ENCODE results near the gene HNRNPUL2.
"Not testable (repeated sequence)": the region's sequence is repeated elsewhere in the genome, so short reads cannot be mapped to it uniquely, and the experiment has no call there.

Gene HNRNPUL2

GRCh38 chr11:62678433-62678769 lies 48.9 kb downstream of the HNRNPUL2 start:
- Histone ChIP-seq H3K27me3 (ENCODE audit: control insufficient read depth in 1 of 2, insufficient read depth in 2 of 2, low read length in 2 of 2) (no peaks in the 10 kb centered on the region), H3K4me1 (ENCODE audit: control insufficient read depth, insufficient read depth, low read length) (peaks cover 8% of the 10 kb centered on the region), H3K36me3 (ENCODE audit: control insufficient read depth in 2 of 2, insufficient read depth in 2 of 2, low read length in 2 of 2) (peaks cover 3 to 17% of the 10 kb centered on the region in 2 donors)

GRCh38 chr11:62677714-62678113 lies 49.5 kb downstream of the HNRNPUL2 start:
- Histone ChIP-seq H3K27me3 (ENCODE audit: control insufficient read depth in 1 of 2, insufficient read depth in 2 of 2, low read length in 2 of 2) (no peaks in the 10 kb centered on the region), H3K27ac (ENCODE audit: low read length) (peak overlapping the region; percentile 82), H3K4me3 (ENCODE audit: low read length in 2 of 2) (peak overlapping the region; percentile 72 to 95), H3K9ac (ENCODE audit: low read length in 2 of 2) (peak overlapping the region; percentile 62 to 96), H3K9me3 (ENCODE audit: control insufficient read depth in 2 of 2, low read length in 2 of 2) (no peaks in the 10 kb centered on the region), H3K36me3 (ENCODE audit: control insufficient read depth in 2 of 2, insufficient read depth in 2 of 2, low read length in 2 of 2) (peaks cover 3 to 22% of the 10 kb centered on the region in 2 donors), H3K4me1 (ENCODE audit: control insufficient read depth, insufficient read depth, low read length) (peaks cover 13% of the 10 kb centered on the region)

More at GRCh38 chr11:62678433-62678769, 48.9 kb downstream of the HNRNPUL2 start:
- H3K9me3 ChIP-seq (ENCODE audit: control insufficient read depth in 2 of 2, low read length in 2 of 2), result no peaks in the 10 kb centered on the region
- peak overlapping the region; percentile 72 to 95 for H3K4me3 ChIP-seq (ENCODE audit: low read length in 2 of 2)
- peak overlapping the region; percentile 82 for H3K27ac ChIP-seq (ENCODE audit: low read length)
- peak overlapping the region; percentile 96 for H3K9ac ChIP-seq (ENCODE audit: low read length in 2 of 2)

- Histone ChIP-seq H3K9ac (ENCODE audit: low read length in 2 of 2) (no peak overlapping the region), H3K27ac (ENCODE audit: low read length) (no peak overlapping the region), H3K27me3 (ENCODE audit: control insufficient read depth in 1 of 2, insufficient read depth in 2 of 2, low read length in 2 of 2) (no peaks in the 10 kb centered on the region), H3K36me3 (ENCODE audit: control insufficient read depth in 2 of 2, insufficient read depth in 2 of 2, low read length in 2 of 2) (peaks cover 3 to 22% of the 10 kb centered on the region in 2 donors), H3K4me3 (ENCODE audit: low read length in 2 of 2) (no peak overlapping the region), H3K4me1 (ENCODE audit: control insufficient read depth, insufficient read depth, low read length) (peaks cover 18% of the 10 kb centered on the region), H3K9me3 (ENCODE audit: control insufficient read depth in 2 of 2, low read length in 2 of 2) (no peaks in the 10 kb centered on the region)
Observed at GRCh38 chr11:62677156-62677555, 50.1 kb downstream of the HNRNPUL2 start.

- Histone ChIP-seq H3K9ac (ENCODE audit: low read length in 2 of 2) (no peak overlapping the region), H3K4me3 (ENCODE audit: low read length in 2 of 2) (no peak overlapping the region), H3K4me1 (ENCODE audit: control insufficient read depth, insufficient read depth, low read length) (peaks cover 22% of the 10 kb centered on the region), H3K36me3 (ENCODE audit: control insufficient read depth in 2 of 2, insufficient read depth in 2 of 2, low read length in 2 of 2) (peaks cover 3 to 22% of the 10 kb centered on the region in 2 donors), H3K27me3 (ENCODE audit: control insufficient read depth in 1 of 2, insufficient read depth in 2 of 2, low read length in 2 of 2) (no peaks in the 10 kb centered on the region), H3K27ac (ENCODE audit: low read length) (no peak overlapping the region), H3K9me3 (ENCODE audit: control insufficient read depth in 2 of 2, low read length in 2 of 2) (no peaks in the 10 kb centered on the region)
Observed at GRCh38 chr11:62676698-62677097, 50.6 kb downstream of the HNRNPUL2 start.

- Histone ChIP-seq H3K4me1 (ENCODE audit: control insufficient read depth, insufficient read depth, low read length) (peaks cover 30% of the 10 kb centered on the region), H3K36me3 (ENCODE audit: control insufficient read depth in 2 of 2, insufficient read depth in 2 of 2, low read length in 2 of 2) (peaks cover 3 to 22% of the 10 kb centered on the region in 2 donors)
- not testable (repeated sequence) for H3K27ac ChIP-seq (ENCODE audit: low read length); H3K27me3 ChIP-seq (ENCODE audit: control insufficient read depth in 1 of 2, insufficient read depth in 2 of 2, low read length in 2 of 2); H3K4me3 ChIP-seq (ENCODE audit: low read length in 2 of 2); H3K9me3 ChIP-seq (ENCODE audit: control insufficient read depth in 2 of 2, low read length in 2 of 2); H3K9ac ChIP-seq (ENCODE audit: low read length in 2 of 2)
Observed at GRCh38 chr11:62675415-62675814, 51.8 kb downstream of the HNRNPUL2 start.

- peaks cover 3 to 22% of the 10 kb centered on the region in 2 donors for H3K36me3 ChIP-seq (ENCODE audit: control insufficient read depth in 2 of 2, insufficient read depth in 2 of 2, low read length in 2 of 2)
- no peak overlapping the region for H3K27ac ChIP-seq (ENCODE audit: low read length)
- H3K4me3 ChIP-seq (ENCODE audit: low read length in 2 of 2), result no peak overlapping the region
- H3K27me3 ChIP-seq (ENCODE audit: control insufficient read depth in 1 of 2, insufficient read depth in 2 of 2, low read length in 2 of 2), result no peaks in the 10 kb centered on the region
- no peaks in the 10 kb centered on the region for H3K9me3 ChIP-seq (ENCODE audit: control insufficient read depth in 2 of 2, low read length in 2 of 2)
- peaks cover 28% of the 10 kb centered on the region for H3K4me1 ChIP-seq (ENCODE audit: control insufficient read depth, insufficient read depth, low read length)
- no peak overlapping the region for H3K9ac ChIP-seq (ENCODE audit: low read length in 2 of 2)
Observed at GRCh38 chr11:62673196-62673525, 54.1 kb downstream of the HNRNPUL2 start.

GRCh38 chr11:62671608-62672389 lies 55.5 kb downstream of the HNRNPUL2 start, which contains the start of the genes LBHD1 and UQCC3:
LBHD1 (minus strand) TSS chr11:62672267; CDS start chr11:62670031, 2,236 bp downstream.
UQCC3 (plus strand) TSS chr11:62671673; CDS start chr11:62671746, 73 bp downstream.
- Histone ChIP-seq H3K4me1 (ENCODE audit: control insufficient read depth, insufficient read depth, low read length) (peaks cover 35% of the 10 kb centered on the region), H3K9ac (ENCODE audit: low read length in 2 of 2) (peak within 1 kb of the TSS; percentile 92 to 95), H3K36me3 (ENCODE audit: control insufficient read depth in 2 of 2, insufficient read depth in 2 of 2, low read length in 2 of 2) (peaks cover 3 to 16% of the 10 kb centered on the region in 2 donors), H3K9me3 (ENCODE audit: control insufficient read depth in 2 of 2, low read length in 2 of 2) (no peaks in the 10 kb centered on the region), H3K27ac (ENCODE audit: low read length) (peak within 1 kb of the TSS; percentile 91), H3K4me3 (ENCODE audit: low read length in 2 of 2) (peak within 1 kb of the TSS; percentile 94 to 95), H3K27me3 (ENCODE audit: control insufficient read depth in 1 of 2, insufficient read depth in 2 of 2, low read length in 2 of 2) (no peaks in the 10 kb centered on the region)

GRCh38 chr11:62671236-62671607 lies 56.0 kb downstream of the HNRNPUL2 start:
- Histone ChIP-seq H3K4me3 (ENCODE audit: low read length in 2 of 2) (peak overlapping the region; percentile 94 to 95), H3K36me3 (ENCODE audit: control insufficient read depth in 2 of 2, insufficient read depth in 2 of 2, low read length in 2 of 2) (peaks cover 4 to 13% of the 10 kb centered on the region in 2 donors), H3K9ac (ENCODE audit: low read length in 2 of 2) (peak overlapping the region; percentile 92 to 95), H3K27me3 (ENCODE audit: control insufficient read depth in 1 of 2, insufficient read depth in 2 of 2, low read length in 2 of 2) (no peaks in the 10 kb centered on the region), H3K27ac (ENCODE audit: low read length) (peak overlapping the region; percentile 91), H3K4me1 (ENCODE audit: control insufficient read depth, insufficient read depth, low read length) (peaks cover 41% of the 10 kb centered on the region), H3K9me3 (ENCODE audit: control insufficient read depth in 2 of 2, low read length in 2 of 2) (no peaks in the 10 kb centered on the region)

GRCh38 chr11:62669420-62670161 lies 57.7 kb downstream of the HNRNPUL2 start:
- Histone ChIP-seq H3K27ac (ENCODE audit: low read length) (peak overlapping the region; percentile 31), H3K4me3 (ENCODE audit: low read length in 2 of 2) (no peak overlapping the region), H3K27me3 (ENCODE audit: control insufficient read depth in 1 of 2, insufficient read depth in 2 of 2, low read length in 2 of 2) (no peaks in the 10 kb centered on the region), H3K4me1 (ENCODE audit: control insufficient read depth, insufficient read depth, low read length) (peaks cover 50% of the 10 kb centered on the region), H3K9me3 (ENCODE audit: control insufficient read depth in 2 of 2, low read length in 2 of 2) (no peaks in the 10 kb centered on the region), H3K9ac (ENCODE audit: low read length in 2 of 2) (peak overlapping the region in 1 of 2 donors; percentile 23), H3K36me3 (ENCODE audit: control insufficient read depth in 2 of 2, insufficient read depth in 2 of 2, low read length in 2 of 2) (peaks cover 4 to 12% of the 10 kb centered on the region in 2 donors)

GRCh38 chr11:62667460-62667859 lies 59.8 kb downstream of the HNRNPUL2 start:
- peak overlapping the region; percentile 88 for H3K27ac ChIP-seq (ENCODE audit: low read length)
- no peaks in the 10 kb centered on the region for H3K27me3 ChIP-seq (ENCODE audit: control insufficient read depth in 1 of 2, insufficient read depth in 2 of 2, low read length in 2 of 2)
- no peak overlapping the region for H3K4me3 ChIP-seq (ENCODE audit: low read length in 2 of 2)
- peaks cover 48% of the 10 kb centered on the region for H3K4me1 ChIP-seq (ENCODE audit: control insufficient read depth, insufficient read depth, low read length)
- peak overlapping the region; percentile 29 to 93 for H3K9ac ChIP-seq (ENCODE audit: low read length in 2 of 2)
- peaks cover 4 to 7% of the 10 kb centered on the region in 2 donors for H3K36me3 ChIP-seq (ENCODE audit: control insufficient read depth in 2 of 2, insufficient read depth in 2 of 2, low read length in 2 of 2)
- H3K9me3 ChIP-seq (ENCODE audit: control insufficient read depth in 2 of 2, low read length in 2 of 2), result no peaks in the 10 kb centered on the region
